PFSK-1 (cell line): Measurements from ENCODE around the gene MEGF10.

ENCODE experiments used
- FOXP2 ChIP-seq: optimal IDR thresholded peaks from 2 replicates; pipeline ENCODE3; 2011; ENCODE audit warnings: borderline replicate concordance, control low read depth, inconsistent platforms; ENCODE audit not compliant: insufficient read depth; ENCODE audit errors: extremely low read length, extremely low read depth
- POLR2AphosphoS5 ChIP-seq: IDR thresholded peaks from 2 replicates; pipeline ENCODE4 v1.6.1; 2012; ENCODE audit warnings: low read depth, mild to moderate bottlenecking, control low read depth, low read length, moderate library complexity
- SIN3A ChIP-seq: IDR thresholded peaks from 2 replicates; pipeline ENCODE4 v1.6.1; 2012; ENCODE audit warnings: mild to moderate bottlenecking, low read length, moderate library complexity, borderline replicate concordance; ENCODE audit not compliant: insufficient read depth
- TAF1 ChIP-seq: IDR thresholded peaks from 2 replicates; pipeline ENCODE4 v1.6.1; 2012; ENCODE audit warnings: low read length, control low read depth, borderline replicate concordance; ENCODE audit not compliant: insufficient read depth
- TF ChIP-seq, protein P1 (sequence below), 2 experiments: IDR thresholded peaks; 2 replicates each; pipeline versions ENCODE4 v1.6.1 to v1.8.0; 2011 to 2012; ENCODE audit warnings: low read depth in 2 of 2, low read length in 2 of 2, control low read depth in 1 of 2, inconsistent platforms in 1 of 2, mild to moderate bottlenecking in 1 of 2, moderate library complexity in 1 of 2; ENCODE audit not compliant: insufficient read depth in 1 of 2

Gene MEGF10

DNA sequence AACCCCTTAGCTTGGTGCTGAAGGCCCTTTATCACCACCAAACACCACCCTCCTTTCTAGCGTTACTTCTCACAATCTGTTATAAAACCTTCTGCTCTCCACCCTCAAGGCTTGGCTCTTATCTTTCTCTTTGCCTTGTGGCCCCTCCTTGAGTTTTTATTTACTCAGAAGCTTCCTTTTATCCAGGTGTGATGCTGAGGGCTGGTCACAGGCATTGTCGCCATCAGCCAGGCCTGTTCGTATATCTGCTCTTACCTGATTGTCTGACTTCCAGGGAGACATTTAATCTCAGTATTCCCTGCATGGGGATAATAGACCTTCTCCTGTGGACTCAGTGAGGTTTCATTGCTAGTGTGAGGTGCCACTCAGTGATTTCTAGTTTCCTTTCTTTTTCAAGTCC, 34.2 kb downstream of the MEGF10 start:
- no peak for TF ChIP-seq SIN3A
- TF ChIP-seq POLR2AphosphoS5, result no peak
- TF ChIP-seq TAF1, result no peak
- TF ChIP-seq, protein P1, sequence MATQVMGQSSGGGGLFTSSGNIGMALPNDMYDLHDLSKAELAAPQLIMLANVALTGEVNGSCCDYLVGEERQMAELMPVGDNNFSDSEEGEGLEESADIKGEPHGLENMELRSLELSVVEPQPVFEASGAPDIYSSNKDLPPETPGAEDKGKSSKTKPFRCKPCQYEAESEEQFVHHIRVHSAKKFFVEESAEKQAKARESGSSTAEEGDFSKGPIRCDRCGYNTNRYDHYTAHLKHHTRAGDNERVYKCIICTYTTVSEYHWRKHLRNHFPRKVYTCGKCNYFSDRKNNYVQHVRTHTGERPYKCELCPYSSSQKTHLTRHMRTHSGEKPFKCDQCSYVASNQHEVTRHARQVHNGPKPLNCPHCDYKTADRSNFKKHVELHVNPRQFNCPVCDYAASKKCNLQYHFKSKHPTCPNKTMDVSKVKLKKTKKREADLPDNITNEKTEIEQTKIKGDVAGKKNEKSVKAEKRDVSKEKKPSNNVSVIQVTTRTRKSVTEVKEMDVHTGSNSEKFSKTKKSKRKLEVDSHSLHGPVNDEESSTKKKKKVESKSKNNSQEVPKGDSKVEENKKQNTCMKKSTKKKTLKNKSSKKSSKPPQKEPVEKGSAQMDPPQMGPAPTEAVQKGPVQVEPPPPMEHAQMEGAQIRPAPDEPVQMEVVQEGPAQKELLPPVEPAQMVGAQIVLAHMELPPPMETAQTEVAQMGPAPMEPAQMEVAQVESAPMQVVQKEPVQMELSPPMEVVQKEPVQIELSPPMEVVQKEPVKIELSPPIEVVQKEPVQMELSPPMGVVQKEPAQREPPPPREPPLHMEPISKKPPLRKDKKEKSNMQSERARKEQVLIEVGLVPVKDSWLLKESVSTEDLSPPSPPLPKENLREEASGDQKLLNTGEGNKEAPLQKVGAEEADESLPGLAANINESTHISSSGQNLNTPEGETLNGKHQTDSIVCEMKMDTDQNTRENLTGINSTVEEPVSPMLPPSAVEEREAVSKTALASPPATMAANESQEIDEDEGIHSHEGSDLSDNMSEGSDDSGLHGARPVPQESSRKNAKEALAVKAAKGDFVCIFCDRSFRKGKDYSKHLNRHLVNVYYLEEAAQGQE (IDR thresholded peaks at IDR 0.05; ENCODE audit: insufficient read depth in 1 of 2, low read depth in 2 of 2, low read length in 2 of 2), result no peak
- no peak for TF ChIP-seq FOXP2

GRCh38 chr5:127326431-127326830, 35.8 kb downstream of the MEGF10 start:
- TF ChIP-seq, protein P1 (IDR thresholded peaks at IDR 0.05; ENCODE audit: insufficient read depth in 1 of 2, low read depth in 2 of 2, low read length in 2 of 2), result no peak
- no peak for TF ChIP-seq SIN3A
- TF ChIP-seq FOXP2, result no peak
- no peak for TF ChIP-seq TAF1
- TF ChIP-seq POLR2AphosphoS5, result no peak

GRCh38 chr5:127326976-127327755, 36.6 kb downstream of the MEGF10 start:
- TF ChIP-seq POLR2AphosphoS5, result no peak
- TF ChIP-seq, protein P1 (IDR thresholded peaks at IDR 0.05; ENCODE audit: insufficient read depth in 1 of 2, low read depth in 2 of 2, low read length in 2 of 2), result no peak
- TF ChIP-seq SIN3A, result no peak
- no peak for TF ChIP-seq TAF1
- no peak for TF ChIP-seq FOXP2

DNA sequence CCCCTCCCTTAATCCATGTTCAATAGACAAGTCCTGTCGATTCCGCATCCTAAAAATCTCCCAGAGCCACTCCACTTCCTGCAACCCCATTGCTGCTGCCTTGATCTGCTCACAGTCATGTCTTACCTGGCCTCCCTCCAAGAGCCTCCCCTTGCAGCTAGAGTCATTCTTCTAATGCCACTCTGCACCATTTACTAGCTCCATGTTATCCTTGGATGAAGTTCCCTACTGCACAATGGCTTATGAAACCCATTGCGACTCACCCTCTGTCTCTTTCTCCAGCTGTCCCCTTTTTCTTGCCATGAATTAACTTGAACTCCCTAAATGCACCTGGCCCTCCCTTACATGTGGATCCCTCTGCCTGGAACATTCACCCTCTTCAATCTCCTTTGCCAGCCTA, 39.5 kb downstream of the MEGF10 start:
- TF ChIP-seq, protein P1 (IDR thresholded peaks at IDR 0.05; ENCODE audit: insufficient read depth in 1 of 2, low read depth in 2 of 2, low read length in 2 of 2), result no peak
- no peak for TF ChIP-seq SIN3A
- TF ChIP-seq POLR2AphosphoS5, result no peak
- TF ChIP-seq TAF1, result no peak
- no peak for TF ChIP-seq FOXP2
